Fibroblast of upper back skin (primary cell): ENCODE measurements around the gene APMAP.
A peak's percentile ranks its signal among the peaks of the same experiment; 100 is the strongest.
"Not testable (repeated sequence)": the region's sequence is repeated elsewhere in the genome, so short reads cannot be mapped to it uniquely, and the experiment has no call there.

Source experiments
- DNase-seq: peaks from one replicate; pipeline ENCODE4 v3.0.0-alpha.2; 2013

The APMAP gene

DNA sequence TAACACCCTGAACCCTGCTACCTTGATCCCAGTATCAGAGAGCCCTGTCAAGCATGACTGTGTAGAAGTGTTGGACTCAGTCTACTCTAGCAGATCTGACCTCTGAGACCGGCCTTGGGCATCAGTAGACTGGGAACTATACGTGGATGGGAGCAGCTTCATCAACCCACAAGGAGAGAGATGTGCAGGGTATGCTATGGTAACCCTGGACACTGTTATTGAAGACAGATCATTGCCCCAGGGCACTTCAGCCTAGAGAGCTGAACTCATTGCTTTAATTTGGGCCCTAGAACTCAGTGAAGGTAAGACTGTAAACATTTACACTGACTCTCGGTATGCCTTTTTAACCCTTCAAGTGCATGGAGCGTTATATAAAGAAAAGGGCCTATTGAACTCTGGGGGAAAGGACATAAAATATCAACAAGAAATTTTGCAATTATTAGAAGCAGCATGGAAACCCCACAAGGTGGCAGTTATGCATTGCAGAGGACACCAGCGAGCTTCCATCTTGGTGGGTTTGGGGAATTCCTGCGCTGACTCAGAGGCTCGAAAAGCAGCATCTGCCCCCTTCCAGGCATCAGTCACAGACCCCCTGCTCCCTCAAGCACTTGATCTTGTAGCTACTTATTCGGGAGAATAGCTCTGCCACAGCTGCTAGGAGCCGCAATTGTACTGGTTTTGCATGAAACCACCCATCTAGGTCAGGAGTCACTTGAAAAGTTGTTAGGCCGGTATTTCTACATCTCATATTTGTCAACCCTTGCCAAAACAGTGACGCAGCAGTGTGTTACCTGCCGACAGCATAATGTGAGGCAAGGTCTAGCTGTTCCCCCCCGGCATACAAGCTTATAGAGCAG lies 62.5 kb downstream of the APMAP start:
- not testable (repeated sequence) for DNase-seq

DNA sequence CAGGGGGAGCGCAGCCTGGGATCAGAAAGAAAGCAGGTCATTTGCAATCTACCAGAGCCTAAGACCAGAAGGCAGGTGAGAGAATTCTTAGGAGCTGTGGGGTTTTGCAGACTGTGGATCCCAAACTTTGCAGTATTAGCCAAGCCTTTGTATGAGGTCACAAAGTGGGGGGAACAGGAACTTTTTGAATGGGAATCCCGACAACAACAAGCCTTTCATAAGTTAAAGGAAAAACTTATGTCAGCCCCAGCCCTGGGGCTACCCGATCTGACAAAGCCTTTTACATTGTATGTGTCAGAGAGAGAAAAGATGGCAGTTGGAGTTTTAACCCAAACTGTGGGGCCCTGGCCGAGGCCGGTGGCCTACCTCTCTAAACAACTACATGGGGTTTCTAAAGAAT lies 63.3 kb downstream of the APMAP start:
- DNase-seq: not testable (repeated sequence)

DNA sequence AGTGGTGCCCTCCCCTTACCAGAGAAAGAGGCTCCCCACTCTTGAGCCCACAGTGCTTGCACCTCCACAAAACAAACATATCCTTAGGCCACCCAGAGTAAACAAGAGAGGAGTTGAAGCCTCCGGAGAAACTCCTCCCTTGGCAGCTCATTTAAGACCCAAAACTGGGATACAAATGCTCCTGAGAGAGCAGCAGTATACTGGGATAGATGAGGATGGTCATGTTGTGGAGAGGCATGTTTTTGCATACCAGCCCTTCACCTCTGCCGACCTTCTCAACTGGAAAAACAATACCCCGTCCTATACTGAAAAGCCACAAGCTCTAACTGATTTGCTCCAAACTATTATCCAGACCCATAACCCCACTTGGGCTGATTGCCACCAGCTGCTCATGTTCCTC lies 71.8 kb downstream of the APMAP start:
- peak; percentile 3 for DNase-seq

DNA sequence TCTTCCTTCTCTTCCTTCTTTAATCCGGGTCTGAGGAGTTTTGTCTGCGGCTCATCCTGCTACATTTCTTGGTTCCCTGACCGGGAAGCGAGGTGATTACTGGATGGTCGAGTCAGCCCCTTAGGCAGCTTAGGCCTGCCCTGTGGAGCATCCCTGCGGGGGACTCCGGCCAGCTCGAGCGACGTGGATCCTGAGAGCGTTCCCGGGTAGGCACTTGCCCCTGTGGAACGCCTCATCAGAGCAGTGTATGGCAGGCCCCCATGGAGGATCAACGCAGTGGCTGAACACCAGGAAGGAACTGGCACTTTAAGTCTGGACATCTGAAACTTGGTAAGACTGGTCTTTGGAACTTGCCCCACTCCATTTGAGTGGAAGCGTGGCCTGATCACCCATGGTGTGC lies 72.9 kb downstream of the APMAP start:
- not testable (repeated sequence) for DNase-seq

DNA sequence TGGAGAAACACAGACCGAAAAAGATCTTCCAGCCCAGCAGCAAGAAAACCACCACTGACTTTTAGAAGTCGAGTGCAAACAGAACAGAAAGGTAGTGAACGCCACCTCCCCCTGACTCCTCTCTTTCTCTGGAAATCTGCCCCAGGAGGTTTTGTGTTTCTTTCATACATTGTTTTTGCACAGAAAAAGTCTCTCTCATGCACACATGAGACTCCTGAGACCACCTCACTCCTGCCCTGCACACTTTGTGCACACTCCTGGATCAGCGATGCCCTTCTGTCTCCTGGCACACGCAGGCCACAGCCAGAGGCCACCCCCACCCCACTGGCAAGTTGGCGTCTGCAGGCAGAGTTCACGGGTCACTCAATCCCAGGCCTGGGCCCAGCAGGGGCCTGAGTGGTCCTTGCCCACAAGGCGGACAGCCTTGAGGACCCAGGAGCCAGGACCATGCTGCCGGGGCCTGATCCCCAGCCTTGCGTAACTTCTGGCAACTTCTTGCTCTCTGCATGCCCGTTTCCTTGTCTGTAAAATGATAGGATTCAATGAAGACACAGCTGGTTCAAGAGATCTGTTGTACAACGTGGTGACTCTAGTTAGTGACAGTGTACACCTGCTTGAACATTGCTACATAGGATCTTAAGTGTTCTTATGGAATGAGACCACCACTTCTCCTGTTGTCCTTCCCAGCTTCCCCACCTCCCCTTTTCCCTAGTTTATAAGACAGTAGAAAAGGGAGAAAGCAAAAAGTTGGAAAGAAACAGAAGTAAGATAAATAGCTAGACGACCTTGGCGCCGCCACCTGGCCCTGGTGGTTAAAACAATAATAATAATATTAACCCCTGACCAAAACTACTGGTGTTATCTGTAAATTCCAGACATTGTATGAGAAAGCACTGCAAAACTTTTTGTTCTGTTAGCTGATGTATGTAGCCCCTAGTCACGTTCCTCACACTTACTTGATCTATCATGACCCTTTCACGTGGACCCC lies 73.7 kb downstream of the APMAP start:
- no peak for DNase-seq

DNA sequence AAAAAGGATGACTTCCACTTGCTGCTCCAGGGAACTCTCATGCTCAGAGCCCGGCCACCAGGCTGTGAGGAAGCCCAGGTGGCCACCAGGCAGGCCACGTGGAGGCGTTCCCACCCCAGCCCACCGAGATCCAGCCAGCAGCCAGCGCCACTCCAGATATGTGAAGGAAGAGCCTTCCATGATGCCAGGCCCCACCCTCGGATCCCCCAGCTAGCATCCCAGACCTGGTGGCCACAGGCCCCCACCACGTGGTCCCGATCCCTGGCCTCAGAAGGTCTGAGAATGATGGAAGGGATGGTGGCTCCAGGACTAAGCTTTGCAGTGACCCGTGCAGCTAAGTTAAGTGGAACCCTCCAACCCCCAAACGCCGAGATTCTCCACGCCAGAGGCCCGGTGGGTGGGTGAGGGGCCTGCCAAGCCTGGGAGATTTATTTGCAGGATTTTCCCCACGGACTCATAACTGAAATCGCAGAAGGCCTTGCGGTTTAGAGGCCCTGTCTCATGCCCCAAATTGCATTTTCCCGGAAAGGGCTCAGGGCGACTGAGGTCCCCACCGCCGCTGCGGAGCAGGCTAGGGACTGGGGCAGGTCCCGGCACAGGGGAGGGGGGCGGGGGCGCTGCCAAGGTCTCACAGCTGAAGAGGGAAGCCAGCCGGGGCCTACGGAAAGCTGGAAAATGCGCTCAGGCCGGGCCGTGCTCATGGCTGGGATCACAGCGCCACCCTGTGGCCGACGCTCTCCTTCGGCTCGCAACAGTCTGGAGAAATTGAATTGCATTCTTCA lies 74.6 kb downstream of the APMAP start:
- DNase-seq: peak; percentile 78

DNA sequence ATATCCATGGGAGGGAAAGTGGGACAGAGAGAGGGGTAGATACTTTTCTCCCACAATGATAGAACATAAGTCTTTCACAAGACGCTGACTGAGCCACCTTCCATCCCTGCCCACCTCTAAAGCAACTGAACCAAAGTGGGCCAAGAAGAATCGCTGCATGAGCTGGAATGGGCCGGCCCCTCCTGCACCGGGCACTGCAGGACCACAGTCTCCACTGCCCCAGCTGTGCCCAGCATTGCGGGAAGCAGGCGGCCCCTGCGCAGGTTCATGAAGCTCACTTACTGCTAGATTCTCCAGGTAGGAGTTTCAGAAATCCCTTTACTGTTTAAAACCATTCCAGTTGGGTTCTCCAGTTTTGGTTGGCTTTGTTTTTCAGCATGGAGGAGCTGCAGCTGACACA lies 75.5 kb downstream of the APMAP start:
- no peak for DNase-seq

DNA sequence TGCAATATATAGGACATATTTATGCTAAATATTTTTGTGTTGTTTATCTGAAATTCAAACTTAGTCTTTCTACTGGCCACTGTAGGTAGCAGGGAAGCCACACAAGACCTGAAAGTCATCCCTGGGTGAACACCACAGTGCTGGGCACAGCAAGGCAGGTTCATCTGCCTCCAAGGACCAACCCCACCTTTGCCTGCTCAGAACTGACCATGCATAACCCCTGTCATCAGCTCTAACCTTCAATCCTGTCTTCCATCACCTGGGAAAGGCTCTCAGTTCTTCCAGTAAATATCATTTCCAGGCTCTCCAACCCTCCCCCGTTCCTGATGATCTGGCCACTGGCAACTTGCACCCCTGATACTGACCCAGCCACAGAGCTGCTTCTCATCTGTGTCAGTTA lies 76.1 kb downstream of the APMAP start:
- no peak for DNase-seq

DNA sequence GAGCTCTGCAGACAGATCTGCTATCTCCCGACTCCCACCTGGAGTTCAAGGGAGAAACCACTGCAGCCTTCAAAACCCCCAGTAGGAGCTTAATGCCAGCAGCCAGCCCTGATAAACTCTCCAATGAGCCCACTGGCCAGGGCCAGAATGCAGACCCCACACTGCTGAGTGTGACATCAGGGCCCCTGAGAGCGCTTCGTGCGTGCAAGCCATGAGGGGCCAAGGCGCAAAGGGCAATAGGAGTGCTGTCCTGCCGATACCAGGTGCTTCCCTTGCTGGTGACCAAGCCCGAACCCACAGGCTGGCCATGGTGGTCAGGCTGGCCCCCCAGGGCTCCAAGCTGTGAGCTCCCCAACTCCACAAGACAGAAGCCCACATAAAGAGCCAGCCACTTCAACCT lies 76.7 kb downstream of the APMAP start:
- no peak for DNase-seq

DNA sequence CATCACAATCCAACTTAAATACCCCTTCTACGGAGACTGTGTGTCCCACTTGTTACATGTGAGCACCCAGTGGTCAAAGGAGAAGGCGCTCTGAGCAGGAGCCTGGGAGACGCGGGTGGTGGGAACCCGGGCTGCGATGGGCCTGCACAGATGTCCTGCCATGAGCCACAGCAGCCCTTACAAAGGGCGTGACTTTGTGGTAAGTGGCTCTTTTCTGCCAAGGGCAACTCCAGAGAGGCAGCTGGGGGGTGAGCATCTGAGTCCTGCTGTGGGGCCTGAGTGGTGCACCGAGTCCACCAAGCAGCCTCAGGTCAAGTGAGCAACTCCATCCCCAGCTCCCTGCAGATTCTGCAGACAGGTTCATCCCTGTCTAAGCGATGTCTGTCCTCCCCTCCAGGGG lies 77.1 kb downstream of the APMAP start:
- no peak for DNase-seq

DNA sequence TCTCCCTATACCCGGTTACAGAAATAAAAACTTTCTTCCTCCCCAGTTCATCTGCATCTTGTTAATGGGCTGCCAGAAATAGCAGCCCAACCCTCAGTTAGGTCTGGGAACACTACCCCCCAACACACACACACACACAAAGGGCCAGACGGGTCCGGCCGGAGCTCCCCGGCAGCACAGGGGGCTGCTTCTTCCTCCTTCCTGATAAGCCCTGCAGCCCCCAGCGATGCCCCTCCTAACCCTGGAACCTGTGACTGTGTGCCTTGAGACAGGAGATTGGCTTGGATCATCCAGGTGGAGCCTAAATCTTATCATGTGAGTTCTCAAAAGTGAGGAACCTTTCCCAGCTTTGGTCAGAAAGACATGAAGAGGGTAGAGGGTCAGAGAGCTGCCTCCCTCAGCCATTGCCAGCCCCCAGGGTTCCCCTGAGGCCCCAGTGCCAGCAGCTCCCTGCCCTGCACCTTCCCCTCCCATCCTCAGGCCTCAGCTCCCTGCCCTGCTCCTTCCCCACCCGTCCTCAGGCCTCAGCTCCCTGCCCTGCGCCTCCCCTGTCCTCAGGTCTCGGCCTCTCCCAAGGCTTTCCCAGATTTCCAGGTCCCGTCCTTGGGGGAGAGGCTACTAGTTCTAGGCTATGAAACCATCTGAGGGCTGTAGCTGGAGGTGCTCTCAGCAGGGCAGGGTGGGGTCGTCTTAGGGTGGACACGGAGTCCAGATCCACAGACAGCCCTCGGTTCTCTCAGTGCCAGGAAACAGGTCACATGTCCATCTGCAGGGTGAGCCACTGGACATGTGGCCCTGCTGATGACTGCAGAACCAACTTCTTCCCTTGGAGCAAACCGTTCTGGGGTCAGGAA lies 77.9 kb downstream of the APMAP start:
- no peak for DNase-seq

DNA sequence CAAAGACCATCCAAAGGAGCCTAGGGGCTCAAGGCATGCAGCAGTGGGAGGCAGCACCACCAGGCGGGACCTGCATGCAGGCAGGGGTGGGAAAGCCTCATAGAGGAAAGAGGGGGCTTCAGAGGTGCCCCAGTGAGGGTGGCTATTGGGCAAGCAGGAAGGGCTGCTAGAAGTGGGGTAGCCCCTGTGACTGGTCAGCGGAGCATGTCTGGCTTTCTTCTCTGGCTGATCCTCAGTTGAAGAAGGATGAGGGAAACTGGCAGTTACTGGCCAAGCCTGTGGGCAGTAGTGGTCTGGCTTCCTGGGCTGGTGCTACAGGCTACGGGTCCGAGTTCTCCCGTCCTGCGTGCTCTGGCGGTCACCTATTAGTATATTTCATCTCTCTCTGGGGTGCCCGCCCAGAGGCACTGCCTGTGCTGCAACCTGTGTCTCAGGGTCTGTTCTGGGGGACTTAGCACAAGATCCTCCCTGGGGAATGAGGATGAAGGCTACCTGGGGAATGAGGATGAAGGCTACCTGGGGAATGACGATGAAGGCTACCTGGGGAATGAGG lies 79.4 kb downstream of the APMAP start:
- no peak for DNase-seq
